SK-N-SH (cell line): ENCODE measurements around the gene IRF2BPL. TPM values are rescaled to one million over a fixed set of nuclear protein-coding genes. Genes with fewer than 3 reads are reported as not detected.

Experiments
- CTCF ChIA-PET: fragments of 300-600, 350-600 bp; formaldehyde crosslinking; extraction: SDS; loops from one replicate; lab custom pipeline; 2021; lab: Yijun Ruan, JAX
- POLR2A ChIA-PET: fragments of 350-600 bp; sonication (Branson Sonifier 250); formaldehyde crosslinking; extraction: SDS; loops from one replicate; lab custom pipeline; 2020; ENCODE audit warnings: antibody characterized with exemption, inconsistent platforms; lab: Yijun Ruan, JAX
- DNase-seq: peaks from one replicate; pipeline ENCODE4 v3.0.0; 2012
- H2AFZ ChIP-seq: fragments of 200-600 bp; sonication (generic); 2 replicates; pipeline ENCODE4 v1.8.1; 2016; ENCODE audit warnings: antibody characterized with exemption, mild to moderate bottlenecking, low read depth
- H3F3A ChIP-seq: fragments of 200-600 bp; sonication (generic); replicated peaks from 2 replicates; pipeline ENCODE3; 2016; ENCODE audit warnings: antibody characterized with exemption, mild to moderate bottlenecking; ENCODE audit not compliant: insufficient read depth
- H3K27ac ChIP-seq, 2 experiments: fragments of 200-500 bp in 1 of 2; fragments of 200-600 bp in 1 of 2; sonication (Bioruptor generic) in 1 of 2; sonication (generic), shearing (Covaris generic) in 1 of 2; 2 replicates each; pipeline versions ENCODE4 v1.5.1 to v1.6.1; 2014 to 2016; ENCODE audit warnings: low read depth in 2 of 2, inconsistent platforms in 1 of 2, low read length in 1 of 2, mild to moderate bottlenecking in 1 of 2, mixed read lengths in 1 of 2
- H3K27me3 ChIP-seq: fragments of 200-600 bp; sonication (generic), shearing (Covaris generic); 2 replicates; pipeline ENCODE4 v1.6.1; 2016; ENCODE audit warnings: mixed run types; ENCODE audit not compliant: insufficient read depth
- H3K36me3 ChIP-seq, 2 experiments: fragments of 200-500 bp in 1 of 2; fragments of 200-600 bp in 1 of 2; sonication (Bioruptor generic) in 1 of 2; sonication (generic) in 1 of 2; replicated peaks in 1 of 2; 2 replicates each; pipeline versions ENCODE3 to v1.5.1; 2014 to 2016; ENCODE audit warnings: low read length in 1 of 2, mild to moderate bottlenecking in 1 of 2; ENCODE audit not compliant: insufficient read depth in 2 of 2, control insufficient read depth in 1 of 2
- H3K4me1 ChIP-seq, 2 experiments: fragments of 200-500 bp in 1 of 2; fragments of 200-600 bp in 1 of 2; sonication (Bioruptor generic) in 1 of 2; sonication (generic), shearing (Covaris generic) in 1 of 2; 2 replicates each; pipeline versions ENCODE4 v1.5.1 to v1.6.1; 2014 to 2016; ENCODE audit warnings: low read depth in 1 of 2, low read length in 1 of 2, mixed run types in 1 of 2; ENCODE audit not compliant: insufficient read depth in 2 of 2, control insufficient read depth in 1 of 2
- H3K4me2 ChIP-seq: fragments of 200-600 bp; sonication (generic), shearing (Covaris generic); 2 replicates; pipeline ENCODE4 v1.6.1; 2017; ENCODE audit warnings: mixed run types
- H3K4me3 ChIP-seq, 2 experiments: fragments of 200-500 bp in 1 of 2; fragments of 200-600 bp in 1 of 2; sonication (Bioruptor generic) in 1 of 2; sonication (generic), shearing (Covaris generic) in 1 of 2; 2 replicates each; pipeline versions ENCODE4 v1.5.1 to v1.8.1; 2014 to 2016; ENCODE audit warnings: low read depth in 2 of 2, inconsistent platforms in 1 of 2, low read length in 1 of 2, mild to moderate bottlenecking in 1 of 2, mixed read lengths in 1 of 2, moderate library complexity in 1 of 2
- H3K79me2 ChIP-seq: fragments of 200-600 bp; sonication (generic); 2 replicates; pipeline ENCODE4 v1.8.1; 2017; ENCODE audit warnings: mild to moderate bottlenecking; ENCODE audit not compliant: insufficient read depth
- H3K9ac ChIP-seq: fragments of 200-600 bp; sonication (generic); 2 replicates; pipeline ENCODE4 v1.6.1; 2017; ENCODE audit warnings: mixed run types
- H3K9me2 ChIP-seq: fragments of 200-600 bp; sonication (generic); 2 replicates; pipeline ENCODE4 v1.6.1; 2017; ENCODE audit warnings: mixed run types
- H3K9me3 ChIP-seq: fragments of 200-600 bp; sonication (generic); 2 replicates; pipeline ENCODE4 v1.6.1; 2017; ENCODE audit warnings: mixed run types, mild to moderate bottlenecking, moderate library complexity
- H4K20me1 ChIP-seq: fragments of 200-600 bp; sonication (generic); 2 replicates; pipeline ENCODE4 v1.6.1; 2017; ENCODE audit warnings: mild to moderate bottlenecking, mixed run types; ENCODE audit not compliant: insufficient read depth
- CHD2 ChIP-seq: fragments of 150-350 bp; IDR thresholded peaks from 2 replicates; pipeline ENCODE4 v1.6.1; 2018; ENCODE audit warnings: low read length; ENCODE audit not compliant: partially characterized antibody
- CTCF ChIP-seq: fragments of 200-600 bp; sonication (generic); IDR thresholded peaks from 2 replicates; pipeline ENCODE4 v1.6.1; 2017; ENCODE audit warnings: antibody characterized with exemption, mild to moderate bottlenecking, moderate library complexity
- ELF1 ChIP-seq: IDR thresholded peaks from 2 replicates; pipeline ENCODE4 v1.4.0; 2012
- EP300 ChIP-seq, 2 experiments: IDR thresholded peaks; 2 replicates each; pipeline versions ENCODE4 v1.4.0 to v1.6.1; 2012; ENCODE audit warnings: borderline replicate concordance in 1 of 2, low read depth in 1 of 2, low read length in 1 of 2
- FOSL2 ChIP-seq: IDR thresholded peaks from 2 replicates; pipeline ENCODE4 v1.4.0; 2012; ENCODE audit warnings: low read depth, mild to moderate bottlenecking, moderate library complexity, borderline replicate concordance
- GATA2 ChIP-seq: sonication (generic); formaldehyde crosslinking; IDR thresholded peaks from 2 replicates; pipeline ENCODE4 v1.5.0; 2020; ENCODE audit warnings: mild to moderate bottlenecking, missing genetic modification reagents
- IRF3 ChIP-seq: fragments of 150-350 bp; IDR thresholded peaks from 2 replicates; pipeline ENCODE4 v1.6.1; 2016; ENCODE audit warnings: mild to moderate bottlenecking, low read depth, low read length
- MAX ChIP-seq: IDR thresholded peaks from 2 replicates; pipeline ENCODE4 v1.4.0; 2012; ENCODE audit warnings: low read depth
- MXI1 ChIP-seq: IDR thresholded peaks from 2 replicates; pipeline ENCODE4 v1.6.1; 2012; ENCODE audit warnings: mild to moderate bottlenecking, low read depth, low read length, improper control_type of control experiment
- RAD21 ChIP-seq: IDR thresholded peaks from 2 replicates; pipeline ENCODE4 v1.6.1; 2012; ENCODE audit warnings: mild to moderate bottlenecking, low read length
- RCOR1 ChIP-seq: fragments of 150-350 bp; IDR thresholded peaks from 2 replicates; pipeline ENCODE4 v1.6.1; 2017; ENCODE audit warnings: antibody characterized with exemption, low read length
- REST ChIP-seq: IDR thresholded peaks from 2 replicates; pipeline ENCODE4 v1.6.1; 2012; ENCODE audit warnings: mild to moderate bottlenecking, low read depth, low read length, moderate library complexity
- SIN3A ChIP-seq: IDR thresholded peaks from 2 replicates; pipeline ENCODE4 v1.6.1; 2012; ENCODE audit warnings: low read depth, mild to moderate bottlenecking, low read length, moderate library complexity, borderline replicate concordance
- SMC3 ChIP-seq: IDR thresholded peaks from 2 replicates; pipeline ENCODE4 v1.6.1; 2012; ENCODE audit warnings: low read depth, low read length, improper control_type of control experiment
- TAF1 ChIP-seq: IDR thresholded peaks from 2 replicates; pipeline ENCODE4 v1.6.1; 2012; ENCODE audit warnings: low read depth, mild to moderate bottlenecking, low read length, moderate library complexity, borderline replicate concordance
- TEAD4 ChIP-seq: IDR thresholded peaks from 2 replicates; pipeline ENCODE4 v1.4.0; 2012; ENCODE audit warnings: mild to moderate bottlenecking, borderline replicate concordance; ENCODE audit not compliant: insufficient read depth
- USF1 ChIP-seq: IDR thresholded peaks from 2 replicates; pipeline ENCODE4 v1.4.0; 2012; ENCODE audit warnings: low read depth, borderline replicate concordance
- USF2 ChIP-seq: fragments of 150-350 bp; IDR thresholded peaks from 2 replicates; pipeline ENCODE4 v1.6.1; 2017; ENCODE audit warnings: antibody characterized with exemption, low read length, low read depth, borderline replicate concordance
- YY1 ChIP-seq: IDR thresholded peaks from 2 replicates; pipeline ENCODE4 v1.4.0; 2012; ENCODE audit warnings: low read depth, mild to moderate bottlenecking
- WGBS: methylation state at CpG from one replicate; pipeline ENCODE4 v1.1.6; 2017; ENCODE audit warnings: low lambda C conversion rate; 5-methylcytosine and 5-hydroxymethylcytosine counted together
- polyA plus RNA-seq, 3 experiments: library from polyadenylated mRNA; depleted of rRNA; stranded (reverse); fragments of >200 nt; gene quantifications; 2 replicates each; pipeline ENCODE4 v1.2.3, GENCODE V29; 2012

IRF2BPL gene
- polyA plus RNA-seq, 1 of the 3 experiments (the other 2 are of a cell fraction), result 17.1 TPM

- H3K27ac ChIP-seq, result peak overlapping the region; percentile 99 to 100
- H3K9ac ChIP-seq, result peak overlapping the region; percentile 86
- 37% methylated on average over 10 of the region's 10 CpGs for WGBS
- peak overlapping the region; percentile 66; the same call in 1 of the 2 replicates for H2AFZ ChIP-seq
- DNase-seq, result no peak
- no peaks in the 10 kb centered on the region for H4K20me1 ChIP-seq
- H3K36me3 ChIP-seq, result no peaks in the 10 kb centered on the region
- H3K4me2 ChIP-seq, result peak overlapping the region; percentile 87
- peaks cover 72 to 78% of the 10 kb centered on the region in 2 experiments for H3K4me1 ChIP-seq
- H3K4me3 ChIP-seq, result no peak overlapping the region
- POLR2A ChIA-PET, result interaction anchor here (1.5 kb wide), 1 partner anchor 86 kb away, joined by 5 read pairs; no protein-coding TSS in a partner anchor
- no peaks in the 10 kb centered on the region for H3K9me2 ChIP-seq
- peaks cover 56% of the 10 kb centered on the region for H3F3A ChIP-seq
- H3K9me3 ChIP-seq, result no peaks in the 10 kb centered on the region
- no peaks in the 10 kb centered on the region for H3K27me3 ChIP-seq
- no peaks in the 10 kb centered on the region for H3K79me2 ChIP-seq
- CTCF ChIA-PET, result interaction anchor here (1.3 to 24.4 kb wide), 5 partner anchors 10 to 170 kb away, joined by 4 to 484 read pairs (median 31); partner anchors contain the start of gene IRF2BPL
- TF ChIP-seq GATA2, result no peak
- TF ChIP-seq CHD2, result no peak
- no peak for TF ChIP-seq RAD21
- no peak for TF ChIP-seq TAF1
- TF ChIP-seq USF1, result no peak; the same call in 1 of the 2 replicates
- 0 out of 2 replicates have a peak, but pooled peaks have one; percentile 22 for TF ChIP-seq SIN3A
- TF ChIP-seq YY1, result no peak
- peak; percentile 53; the same call in 1 of the 2 replicates for TF ChIP-seq ELF1
- TF ChIP-seq IRF3, result no peak
- peak; percentile 56; the same call in 1 of the 2 replicates for TF ChIP-seq RCOR1
- peak; percentile 38 to 80 for TF ChIP-seq EP300 (IDR thresholded peaks at IDR 0.05; ENCODE audit: borderline replicate concordance in 1 of 2, low read depth in 1 of 2, low read length in 1 of 2)
- no peak for TF ChIP-seq USF2
- peak; percentile 38; the same call in 1 of the 2 replicates for TF ChIP-seq FOSL2
- TF ChIP-seq SMC3, result no peak
- no peak for TF ChIP-seq MAX
- 0 out of 2 replicates have a peak, but pooled peaks have one; percentile 18 for TF ChIP-seq MXI1
- TF ChIP-seq CTCF, result no peak
- TF ChIP-seq REST, result no peak
- TF ChIP-seq TEAD4, result peak; percentile 71
Observed at GRCh38 chr14:77043177-77043983, 14.9 kb upstream of the IRF2BPL start.
